Measurements from ENCODE around the gene RIMBP2.
"Not testable (repeated sequence)": the region's sequence is repeated elsewhere in the genome, so short reads cannot be mapped to it uniquely, and the experiment has no call there.

Gene RIMBP2

GRCh38 chr12:130761537-130762318 is 45.6 kb upstream of the RIMBP2 start:
- H3K4me3 ChIP-seq (ENCODE audit: low read depth, low read length), result no peak overlapping the region; the same call in 1 of the 2 replicates
- DNase-seq (ENCODE audit: low read depth, low spot score), result peak; percentile 4

GRCh38 chr12:130754234-130754901 is 38.3 kb upstream of the RIMBP2 start:
- TF ChIP-seq CTCF (IDR thresholded peaks at IDR 0.05; ENCODE audit: insufficient read depth, low read length, missing control alignments), result no peak
- ChIA-PET CTCF (no interaction called here), POLR2A (no interaction called here)
- DNase-seq (ENCODE audit: low read depth, low spot score), result no peak
- H3K4me3 ChIP-seq (ENCODE audit: low read depth, low read length), result no peak overlapping the region

More at GRCh38 chr12:130761537-130762318, 45.6 kb upstream of the RIMBP2 start:
- peak; percentile 68 for TF ChIP-seq CTCF (IDR thresholded peaks at IDR 0.05; ENCODE audit: insufficient read depth, low read length, missing control alignments)
- CTCF ChIA-PET, result interaction anchor here (1.2 to 2.3 kb wide), 4 partner anchors 10 to 342 kb away, joined by 4 to 14 read pairs (median 6); no protein-coding TSS in a partner anchor
- POLR2A ChIA-PET, result no interaction called here

- H3K4me3 ChIP-seq (ENCODE audit: low read depth, low read length), result no peak overlapping the region
- CTCF ChIA-PET, result interaction anchor here (1.2 to 1.5 kb wide), 2 partner anchors 8 kb away, joined by 4 read pairs; no protein-coding TSS in a partner anchor
- TF ChIP-seq CTCF (IDR thresholded peaks at IDR 0.05; ENCODE audit: insufficient read depth, low read length, missing control alignments), result no peak
- POLR2A ChIA-PET, result no interaction called here
- no peak for DNase-seq (ENCODE audit: low read depth, low spot score)
These were observed 36.7 kb upstream of the RIMBP2 start for GRCh38 chr12:130752692-130753230.

- DNase-seq (ENCODE audit: low read depth, low spot score); H3K4me3 ChIP-seq (ENCODE audit: low read depth, low read length); POLR2A ChIA-PET: not testable (repeated sequence)
- CTCF ChIA-PET, result interaction anchor here (1.3 to 1.5 kb wide), 2 partner anchors 9 to 68 kb away, joined by 3 to 4 read pairs; no protein-coding TSS in a partner anchor
These were observed 35.9 kb upstream of the RIMBP2 start for GRCh38 chr12:130752037-130752436.

- TF ChIP-seq CTCF (IDR thresholded peaks at IDR 0.05; ENCODE audit: insufficient read depth, low read length, missing control alignments), result no peak
- no peak overlapping the region for H3K4me3 ChIP-seq (ENCODE audit: low read depth, low read length)
- DNase-seq (ENCODE audit: low read depth, low spot score), result no peak
- POLR2A ChIA-PET, result no interaction called here
- CTCF ChIA-PET, result interaction anchor here (1.1 kb wide), 2 partner anchors 28 to 42 kb away, joined by 3 read pairs; no protein-coding TSS in a partner anchor
These were observed 32.7 kb upstream of the RIMBP2 start for GRCh38 chr12:130748786-130749185.

GRCh38 chr12:130747867-130748740 is 32.0 kb upstream of the RIMBP2 start:
- ChIA-PET POLR2A (no interaction called here), CTCF (interaction anchor here (0.8 to 1.6 kb wide), 9 partner anchors 9 to 76 kb away, joined by 3 to 5 read pairs (median 4); no protein-coding TSS in a partner anchor)
- peak; percentile 87 for TF ChIP-seq CTCF (IDR thresholded peaks at IDR 0.05; ENCODE audit: insufficient read depth, low read length, missing control alignments)
- H3K4me3 ChIP-seq (ENCODE audit: low read depth, low read length), result no peak overlapping the region
- DNase-seq (ENCODE audit: low read depth, low spot score), result no peak

Data from AG04449 (cell line).